Nephron (organoid): ENCODE results near the gene CXorf58.

Experiments used
- H3K27ac Mint-ChIP-seq, 3 experiments: 2 replicates each; pipeline ENCODE4 v1.8.0; 2020; ENCODE audit warnings: mixed read lengths in 3 of 3, mild to moderate bottlenecking in 2 of 3, moderate library complexity in 1 of 3
- H3K27me3 Mint-ChIP-seq: 2 replicates; pipeline ENCODE4 v1.8.0; 2021; ENCODE audit warnings: low read depth, mild to moderate bottlenecking, moderate library complexity, mixed read lengths
- H3K36me3 Mint-ChIP-seq: 2 replicates; pipeline ENCODE4 v1.8.0; 2020; ENCODE audit warnings: low read depth, mixed read lengths
- H3K4me1 Mint-ChIP-seq: 2 replicates; pipeline ENCODE4 v1.8.0; 2020; ENCODE audit warnings: mixed read lengths
- H3K4me3 Mint-ChIP-seq, 3 experiments: 2 replicates each; pipeline ENCODE4 v1.8.0; 2020; ENCODE audit warnings: mild to moderate bottlenecking in 3 of 3, mixed read lengths in 3 of 3, moderate library complexity in 2 of 3
- H3K9me3 Mint-ChIP-seq: 2 replicates; pipeline ENCODE4 v1.8.0; 2020; ENCODE audit warnings: mixed read lengths
- CTCF ChIP-seq, 3 experiments: fragments of 200-600 bp; sonication (generic); IDR thresholded peaks; one replicate each; pipeline ENCODE4 v1.5.0; 2021; ENCODE audit warnings: antibody characterized with exemption in 3 of 3; ENCODE audit not compliant: unreplicated experiment in 3 of 3

Gene CXorf58

GRCh38 chrX:23907111-23907497 is 702 bp upstream of the CXorf58 start:
- Mint-ChIP-seq H3K27me3 (no peaks in the 10 kb centered on the region), H3K36me3 (peaks cover 3% of the 10 kb centered on the region), H3K4me1 (peaks cover 11% of the 10 kb centered on the region), H3K4me3 (peak overlapping the region; percentile 80 to 93 (median 90)), H3K27ac (peak overlapping the region; percentile 82 to 89 (median 85)), H3K9me3 (no peaks in the 10 kb centered on the region)
- no peak for TF ChIP-seq CTCF (IDR thresholded peaks at IDR 0.05; ENCODE audit: unreplicated experiment in 3 of 3)

- H3K27ac Mint-ChIP-seq = peak overlapping the region; percentile 82 to 89 (median 85)
- H3K36me3 Mint-ChIP-seq = peaks cover 3% of the 10 kb centered on the region
- H3K27me3 Mint-ChIP-seq = no peaks in the 10 kb centered on the region
- peaks cover 17% of the 10 kb centered on the region for H3K4me1 Mint-ChIP-seq
- H3K9me3 Mint-ChIP-seq = no peaks in the 10 kb centered on the region
- peak; percentile 42 to 52 (median 45) for TF ChIP-seq CTCF (IDR thresholded peaks at IDR 0.05; ENCODE audit: unreplicated experiment in 3 of 3)
- H3K4me3 Mint-ChIP-seq = peak overlapping the region; percentile 80 to 93 (median 90)
These were observed 606 bp downstream of the CXorf58 start for GRCh38 chrX:23908219-23909004.

GRCh38 chrX:23911126-23911835 is 3.5 kb downstream of the CXorf58 start:
- H3K36me3 Mint-ChIP-seq = no peaks in the 10 kb centered on the region
- no peak for TF ChIP-seq CTCF (IDR thresholded peaks at IDR 0.05; ENCODE audit: unreplicated experiment in 3 of 3)
- H3K4me3 Mint-ChIP-seq = peak overlapping the region in 1 of 3 experiments; percentile 46
- H3K4me1 Mint-ChIP-seq = peaks cover 16% of the 10 kb centered on the region
- no peaks in the 10 kb centered on the region for H3K9me3 Mint-ChIP-seq
- H3K27ac Mint-ChIP-seq = peak overlapping the region in 1 of 3 experiments; percentile 11
- H3K27me3 Mint-ChIP-seq = no peaks in the 10 kb centered on the region

- Mint-ChIP-seq H3K27me3 (peaks cover 4% of the 10 kb centered on the region), H3K9me3 (peaks cover 9% of the 10 kb centered on the region), H3K36me3 (no peaks in the 10 kb centered on the region), H3K4me3 (no peak overlapping the region), H3K4me1 (no peaks in the 10 kb centered on the region), H3K27ac (no peak overlapping the region)
- no peak for TF ChIP-seq CTCF (IDR thresholded peaks at IDR 0.05; ENCODE audit: unreplicated experiment in 3 of 3)
These were observed 11.3 kb downstream of the CXorf58 start for GRCh38 chrX:23919148-23919547.

- Mint-ChIP-seq H3K36me3 (no peaks in the 10 kb centered on the region), H3K4me3 (no peak overlapping the region), H3K9me3 (peaks cover 9% of the 10 kb centered on the region), H3K27me3 (peaks cover 4% of the 10 kb centered on the region), H3K4me1 (no peaks in the 10 kb centered on the region), H3K27ac (no peak overlapping the region)
- no peak for TF ChIP-seq CTCF (IDR thresholded peaks at IDR 0.05; ENCODE audit: unreplicated experiment in 3 of 3)
These were observed 12.0 kb downstream of the CXorf58 start for GRCh38 chrX:23919706-23920320.
